WTC11 (cell line): ENCODE results near the gene RBP3. TPM values are rescaled to one million over a fixed set of nuclear protein-coding genes. Genes with fewer than 3 reads are reported as not detected.

Experiments
- ATAC-seq: fragments of 200-7000 bp; cut with Tn5 transposase; 2 replicates; pipeline ENCODE4 v1.10.0; 2021; ENCODE audit warnings: mild to moderate bottlenecking, moderate library complexity
- CTCF ChIA-PET: fragments of 300-600 bp; sonication (Branson Sonifier 250); formaldehyde crosslinking; loops from one replicate; lab custom pipeline; 2021; ENCODE audit warnings: antibody characterized with exemption; lab: Charles Lee
- POLR2A ChIA-PET: fragments of 350-600 bp; sonication (Branson Sonifier 250); formaldehyde crosslinking; loops from one replicate; lab custom pipeline; 2021; ENCODE audit warnings: antibody characterized with exemption; lab: Charles Lee
- DNase-seq: peaks from one replicate; pipeline ENCODE4 v3.0.0; 2021; ENCODE audit warnings: low spot score
- H3K27ac Mint-ChIP-seq: 2 replicates; pipeline ENCODE4 v1.8.0; 2021; ENCODE audit warnings: mixed read lengths
- H3K27me3 Mint-ChIP-seq: 2 replicates; pipeline ENCODE4 v1.8.0; 2021; ENCODE audit warnings: low read depth, mild to moderate bottlenecking, moderate library complexity, mixed read lengths
- H3K36me3 Mint-ChIP-seq: 2 replicates; pipeline ENCODE4 v1.8.0; 2021; ENCODE audit warnings: mixed read lengths
- H3K4me1 Mint-ChIP-seq: 2 replicates; pipeline ENCODE4 v1.8.0; 2022; ENCODE audit warnings: mixed read lengths
- H3K4me3 Mint-ChIP-seq: 2 replicates; pipeline ENCODE4 v1.8.0; 2021; ENCODE audit warnings: mild to moderate bottlenecking, moderate library complexity, mixed read lengths
- H3K9me3 Mint-ChIP-seq: 2 replicates; pipeline ENCODE4 v1.8.0; 2021; ENCODE audit warnings: mixed read lengths
- ATF3 ChIP-seq: sonication (generic); formaldehyde crosslinking; conservative IDR thresholded peaks from 2 replicates; pipeline ENCODE4 v1.8.1; 2022; ENCODE audit warnings: mild to moderate bottlenecking, missing genetic modification reagents
- ESRRA ChIP-seq: sonication (generic); formaldehyde crosslinking; IDR thresholded peaks from 2 replicates; pipeline ENCODE4 v1.8.1; 2022; ENCODE audit warnings: mild to moderate bottlenecking, missing genetic modification reagents, borderline replicate concordance
- FOXK1 ChIP-seq: sonication (generic); formaldehyde crosslinking; IDR thresholded peaks from 2 replicates; pipeline ENCODE4 v1.8.0; 2022; ENCODE audit warnings: mild to moderate bottlenecking, moderate library complexity, missing genetic modification reagents
- GRHL2 ChIP-seq: fragments of 250-450 bp; sonication (Bioruptor Pico); IDR thresholded peaks from 2 replicates; pipeline ENCODE4 v1.8.0; 2022; ENCODE audit warnings: mild to moderate bottlenecking, moderate library complexity; ENCODE audit not compliant: insufficient replicate concordance, severe bottlenecking
- MLX ChIP-seq: sonication (generic); formaldehyde crosslinking; IDR thresholded peaks from 2 replicates; pipeline ENCODE4 v1.8.1; 2023; ENCODE audit warnings: mild to moderate bottlenecking, missing genetic modification reagents, moderate library complexity
- MXD4 ChIP-seq: fragments of 250-450 bp; sonication (Bioruptor Pico); IDR thresholded peaks from 2 replicates; pipeline ENCODE4 v1.8.0; 2021; ENCODE audit warnings: mild to moderate bottlenecking, moderate library complexity, borderline replicate concordance
- MYBL2 ChIP-seq: sonication (generic); formaldehyde crosslinking; IDR thresholded peaks from 2 replicates; pipeline ENCODE4 v1.8.1; 2023; ENCODE audit warnings: mild to moderate bottlenecking, moderate library complexity, missing genetic modification reagents
- NR2C2 ChIP-seq: sonication (generic); formaldehyde crosslinking; IDR thresholded peaks from 2 replicates; pipeline ENCODE4 v1.8.0; 2022; ENCODE audit warnings: mild to moderate bottlenecking, missing genetic modification reagents
- SMAD4 ChIP-seq: sonication (generic); formaldehyde crosslinking; IDR thresholded peaks from 2 replicates; pipeline ENCODE4 v1.8.0; 2022; ENCODE audit warnings: mild to moderate bottlenecking, missing genetic modification reagents
- TCF7 ChIP-seq: sonication (generic); formaldehyde crosslinking; IDR thresholded peaks from 2 replicates; pipeline ENCODE4 v1.8.0; 2022; ENCODE audit warnings: mild to moderate bottlenecking, low read depth, missing genetic modification reagents, moderate library complexity
- total RNA-seq: library from RNA; stranded (reverse); gene quantifications from 3 replicates; pipeline ENCODE4 v1.2.3, GENCODE V29; 2021
- TF ChIP-seq, protein P1 (sequence below): fragments of 200-600 bp; IDR thresholded peaks from 2 replicates; pipeline ENCODE4 v1.8.0; 2022; ENCODE audit warnings: antibody characterized with exemption
- TF ChIP-seq, protein P2 (sequence below): fragments of 250-450 bp; sonication (Bioruptor Pico); IDR thresholded peaks from 2 replicates; pipeline ENCODE4 v1.9.0; 2021; ENCODE audit warnings: mild to moderate bottlenecking, borderline replicate concordance

Gene RBP3
- total RNA-seq, 1 experiment from 2014 or later, result not detected

GRCh38 chr10:47361293-47361692, 13.1 kb downstream of the RBP3 start:
- Mint-ChIP-seq H3K27me3 (no peaks in the 10 kb centered on the region), H3K9me3 (no peaks in the 10 kb centered on the region), H3K4me3 (no peak overlapping the region), H3K4me1 (peaks cover 26% of the 10 kb centered on the region)
- DNase-seq (peak; percentile 89), ATAC-seq (peak; percentile 94)
- ChIA-PET CTCF (interaction anchor here (0.6 to 2.7 kb wide), 10 partner anchors 9 to 314 kb away, joined by 3 to 17 read pairs (median 6); partner anchors contain the start of genes RBP3 and ZNF488), POLR2A (interaction anchor here (1.5 kb wide), 1 partner anchor 23 kb away, joined by 7 read pairs; the partner anchor contains the start of gene ZNF488)
- TF ChIP-seq TCF7 (CRISPR knock-in tag) (no peak), GRHL2 (CRISPR knock-in tag) (no peak)
- TF ChIP-seq, protein P1, sequence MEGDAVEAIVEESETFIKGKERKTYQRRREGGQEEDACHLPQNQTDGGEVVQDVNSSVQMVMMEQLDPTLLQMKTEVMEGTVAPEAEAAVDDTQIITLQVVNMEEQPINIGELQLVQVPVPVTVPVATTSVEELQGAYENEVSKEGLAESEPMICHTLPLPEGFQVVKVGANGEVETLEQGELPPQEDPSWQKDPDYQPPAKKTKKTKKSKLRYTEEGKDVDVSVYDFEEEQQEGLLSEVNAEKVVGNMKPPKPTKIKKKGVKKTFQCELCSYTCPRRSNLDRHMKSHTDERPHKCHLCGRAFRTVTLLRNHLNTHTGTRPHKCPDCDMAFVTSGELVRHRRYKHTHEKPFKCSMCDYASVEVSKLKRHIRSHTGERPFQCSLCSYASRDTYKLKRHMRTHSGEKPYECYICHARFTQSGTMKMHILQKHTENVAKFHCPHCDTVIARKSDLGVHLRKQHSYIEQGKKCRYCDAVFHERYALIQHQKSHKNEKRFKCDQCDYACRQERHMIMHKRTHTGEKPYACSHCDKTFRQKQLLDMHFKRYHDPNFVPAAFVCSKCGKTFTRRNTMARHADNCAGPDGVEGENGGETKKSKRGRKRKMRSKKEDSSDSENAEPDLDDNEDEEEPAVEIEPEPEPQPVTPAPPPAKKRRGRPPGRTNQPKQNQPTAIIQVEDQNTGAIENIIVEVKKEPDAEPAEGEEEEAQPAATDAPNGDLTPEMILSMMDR, result peak; percentile 84
- TF ChIP-seq, all 79 proteins: peak for 1
- H3K27ac Mint-ChIP-seq, result no peak overlapping the region
- H3K36me3 Mint-ChIP-seq, result no peaks in the 10 kb centered on the region

- CTCF ChIA-PET, result interaction anchor here (1.0 to 2.7 kb wide), 8 partner anchors 10 to 315 kb away, joined by 3 to 17 read pairs (median 10); partner anchors contain the start of gene ZNF488
- ATAC-seq (no peak), DNase-seq (no peak)
- POLR2A ChIA-PET, result interaction anchor here (1.5 kb wide), 1 partner anchor 22 kb away, joined by 7 read pairs; the partner anchor contains the start of gene ZNF488
- Mint-ChIP-seq H3K36me3 (no peaks in the 10 kb centered on the region), H3K4me1 (peaks cover 26% of the 10 kb centered on the region), H3K4me3 (no peak overlapping the region), H3K27ac (no peak overlapping the region), H3K9me3 (no peaks in the 10 kb centered on the region), H3K27me3 (no peaks in the 10 kb centered on the region)
- no peak for TF ChIP-seq FOXK1
- no peak for TF ChIP-seq ATF3
- no peak for TF ChIP-seq SMAD4 (CRISPR knock-in tag)
- no peak for TF ChIP-seq MXD4
Observed at GRCh38 chr10:47362199-47362598, 14.0 kb downstream of the RBP3 start.

- no peak for ATAC-seq
- no peaks in the 10 kb centered on the region for H3K9me3 Mint-ChIP-seq
- H3K4me1 Mint-ChIP-seq, result peaks cover 26% of the 10 kb centered on the region
- CTCF ChIA-PET, result interaction anchor here (0.5 to 2.4 kb wide), 2 partner anchors 339 to 894 kb away, joined by 3 to 8 read pairs; no protein-coding TSS in a partner anchor
- H3K36me3 Mint-ChIP-seq, result no peaks in the 10 kb centered on the region
- TF ChIP-seq NR2C2 (CRISPR knock-in tag) (no peak), MYBL2 (CRISPR knock-in tag) (no peak), MLX (CRISPR knock-in tag) (no peak), ESRRA (no peak)
- TF ChIP-seq, protein P2, sequence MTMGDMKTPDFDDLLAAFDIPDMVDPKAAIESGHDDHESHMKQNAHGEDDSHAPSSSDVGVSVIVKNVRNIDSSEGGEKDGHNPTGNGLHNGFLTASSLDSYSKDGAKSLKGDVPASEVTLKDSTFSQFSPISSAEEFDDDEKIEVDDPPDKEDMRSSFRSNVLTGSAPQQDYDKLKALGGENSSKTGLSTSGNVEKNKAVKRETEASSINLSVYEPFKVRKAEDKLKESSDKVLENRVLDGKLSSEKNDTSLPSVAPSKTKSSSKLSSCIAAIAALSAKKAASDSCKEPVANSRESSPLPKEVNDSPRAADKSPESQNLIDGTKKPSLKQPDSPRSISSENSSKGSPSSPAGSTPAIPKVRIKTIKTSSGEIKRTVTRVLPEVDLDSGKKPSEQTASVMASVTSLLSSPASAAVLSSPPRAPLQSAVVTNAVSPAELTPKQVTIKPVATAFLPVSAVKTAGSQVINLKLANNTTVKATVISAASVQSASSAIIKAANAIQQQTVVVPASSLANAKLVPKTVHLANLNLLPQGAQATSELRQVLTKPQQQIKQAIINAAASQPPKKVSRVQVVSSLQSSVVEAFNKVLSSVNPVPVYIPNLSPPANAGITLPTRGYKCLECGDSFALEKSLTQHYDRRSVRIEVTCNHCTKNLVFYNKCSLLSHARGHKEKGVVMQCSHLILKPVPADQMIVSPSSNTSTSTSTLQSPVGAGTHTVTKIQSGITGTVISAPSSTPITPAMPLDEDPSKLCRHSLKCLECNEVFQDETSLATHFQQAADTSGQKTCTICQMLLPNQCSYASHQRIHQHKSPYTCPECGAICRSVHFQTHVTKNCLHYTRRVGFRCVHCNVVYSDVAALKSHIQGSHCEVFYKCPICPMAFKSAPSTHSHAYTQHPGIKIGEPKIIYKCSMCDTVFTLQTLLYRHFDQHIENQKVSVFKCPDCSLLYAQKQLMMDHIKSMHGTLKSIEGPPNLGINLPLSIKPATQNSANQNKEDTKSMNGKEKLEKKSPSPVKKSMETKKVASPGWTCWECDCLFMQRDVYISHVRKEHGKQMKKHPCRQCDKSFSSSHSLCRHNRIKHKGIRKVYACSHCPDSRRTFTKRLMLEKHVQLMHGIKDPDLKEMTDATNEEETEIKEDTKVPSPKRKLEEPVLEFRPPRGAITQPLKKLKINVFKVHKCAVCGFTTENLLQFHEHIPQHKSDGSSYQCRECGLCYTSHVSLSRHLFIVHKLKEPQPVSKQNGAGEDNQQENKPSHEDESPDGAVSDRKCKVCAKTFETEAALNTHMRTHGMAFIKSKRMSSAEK (CRISPR knock-in tag), result no peak
- TF ChIP-seq, all 79 proteins: peak for 0
- Mint-ChIP-seq H3K27ac (no peak overlapping the region), H3K4me3 (no peak overlapping the region), H3K27me3 (no peaks in the 10 kb centered on the region)
- POLR2A ChIA-PET, result interaction anchor here (1.7 kb wide), 1 partner anchor 14 kb away, joined by 4 read pairs; no protein-coding TSS in a partner anchor
- no peak for DNase-seq
Observed at GRCh38 chr10:47363781-47364180, 15.6 kb downstream of the RBP3 start.
